Breast epithelium (tissue), 4 donors: Measurements from ENCODE around the gene ANKRD52. TPM values are rescaled to one million over a fixed set of nuclear protein-coding genes. Genes with fewer than 3 reads are reported as not detected.

ENCODE experiments used
- DNase-seq, 2 donors: peaks; one replicate each; pipeline ENCODE4 v3.0.0-alpha.2; 2019; ENCODE audit warnings: low spot score in 2 of 2
- H3K27ac ChIP-seq, 2 donors: fragments of 200-600 bp; sonication (generic) in 1 of 2; one replicate each; pipeline ENCODE4 v1.5.1; 2016 to 2019; ENCODE audit warnings: mild to moderate bottlenecking in 1 of 2
- H3K27me3 ChIP-seq, 2 donors: fragments of 200-600 bp; sonication (generic) in 1 of 2; one replicate each; pipeline versions ENCODE4 v1.5.1 to v1.6.0; 2017 to 2019; ENCODE audit warnings: control low read depth in 1 of 2, mild to moderate bottlenecking in 1 of 2
- H3K36me3 ChIP-seq: fragments of 200-600 bp; one replicate; pipeline ENCODE4 v1.5.1; 2019
- H3K4me1 ChIP-seq, 2 donors: fragments of 200-600 bp; sonication (generic); one replicate each; pipeline ENCODE4 v1.5.1; 2016 to 2019; ENCODE audit warnings: control low read depth in 1 of 2
- H3K4me3 ChIP-seq, 3 donors: fragments of 200-600 bp; sonication (generic); 1 replicate in 2 of 3; 2 replicates in 1 of 3; pipeline ENCODE4 v1.5.1; 2016 to 2019; ENCODE audit warnings: mild to moderate bottlenecking in 3 of 3, moderate library complexity in 2 of 3
- H3K9me3 ChIP-seq, 2 donors: fragments of 200-600 bp; sonication (generic) in 1 of 2; one replicate each; pipeline ENCODE4 v1.5.1; 2016 to 2019; ENCODE audit warnings: control low read depth in 1 of 2
- CTCF ChIP-seq, 3 donors: fragments of 450-650 bp; IDR thresholded peaks; one replicate each; pipeline ENCODE4 v1.5.1; 2016 to 2017; ENCODE audit warnings: antibody characterized with exemption in 3 of 3, mild to moderate bottlenecking in 3 of 3, moderate library complexity in 3 of 3
- POLR2A ChIP-seq: fragments of 450-650 bp; IDR thresholded peaks from one replicate; pipeline ENCODE4 v1.6.1; 2016; ENCODE audit warnings: antibody characterized with exemption, mild to moderate bottlenecking, moderate library complexity
- POLR2AphosphoS5 ChIP-seq, 3 donors: sonication (generic); formaldehyde crosslinking; IDR thresholded peaks; one replicate each; pipeline ENCODE4 v1.6.1; 2017; ENCODE audit warnings: antibody characterized with exemption in 3 of 3
- intact Hi-C: fragments of 100-400 bp; cut with DNase I; formaldehyde crosslinking; loops from one replicate; pipeline ENCODE4 v1.15.1; 2023; ENCODE audit warnings: low total_unique reads
- total RNA-seq, 3 donors: library from RNA; depleted of rRNA; stranded (reverse); fragments of >200 nt; gene quantifications; one replicate each; pipeline ENCODE4 v1.1.0, GENCODE V29; 2016

Gene ANKRD52
- total RNA-seq, 3 donors from 2014 or later, result 12.8 to 18.4 (median 14.9) TPM

GRCh38 chr12:56261503-56262232 lies 3.5 kb upstream of the ANKRD52 start:
- intact Hi-C loops, result no loop called here
- Histone ChIP-seq H3K27me3 (no peaks in the 10 kb centered on the region), H3K36me3 (no peaks in the 10 kb centered on the region), H3K27ac (no peak overlapping the region), H3K9me3 (no peaks in the 10 kb centered on the region), H3K4me1 (peaks cover 0 to 6% of the 10 kb centered on the region in 2 donors), H3K4me3 (no peak overlapping the region)
- TF ChIP-seq POLR2AphosphoS5 (IDR thresholded peaks at IDR 0.05) (no peak), POLR2A (no peak), CTCF (IDR thresholded peaks at IDR 0.05) (no peak)
- no peak for DNase-seq

- no peak overlapping the region for H3K4me3 ChIP-seq
- TF ChIP-seq POLR2A, result no peak
- TF ChIP-seq POLR2AphosphoS5 (IDR thresholded peaks at IDR 0.05), result no peak
- no peak for TF ChIP-seq CTCF (IDR thresholded peaks at IDR 0.05)
- no peak for DNase-seq
- H3K36me3 ChIP-seq, result no peaks in the 10 kb centered on the region
- no peak overlapping the region for H3K27ac ChIP-seq
- intact Hi-C loops, result no loop called here
- H3K9me3 ChIP-seq, result no peaks in the 10 kb centered on the region
- H3K4me1 ChIP-seq, result peaks cover 0 to 12% of the 10 kb centered on the region in 2 donors
- no peaks in the 10 kb centered on the region for H3K27me3 ChIP-seq
Observed at GRCh38 chr12:56260921-56261320, 2.7 kb upstream of the ANKRD52 start.

GRCh38 chr12:56260380-56260779 lies 2.2 kb upstream of the ANKRD52 start:
- intact Hi-C loops, result no loop called here
- Histone ChIP-seq H3K4me3 (no peak overlapping the region), H3K9me3 (no peaks in the 10 kb centered on the region), H3K4me1 (peaks cover 0 to 12% of the 10 kb centered on the region in 2 donors), H3K36me3 (no peaks in the 10 kb centered on the region), H3K27ac (no peak overlapping the region), H3K27me3 (no peaks in the 10 kb centered on the region)
- TF ChIP-seq CTCF (IDR thresholded peaks at IDR 0.05), result no peak
- TF ChIP-seq POLR2AphosphoS5 (IDR thresholded peaks at IDR 0.05), result no peak
- TF ChIP-seq POLR2A, result no peak
- DNase-seq, result no peak

- Histone ChIP-seq H3K27ac (peak overlapping the region; percentile 83 to 86), H3K36me3 (peaks cover 3% of the 10 kb centered on the region), H3K27me3 (no peaks in the 10 kb centered on the region), H3K4me3 (peak overlapping the region; percentile 80 to 96 (median 80)), H3K4me1 (peaks cover 0 to 12% of the 10 kb centered on the region in 2 donors), H3K9me3 (no peaks in the 10 kb centered on the region)
- no peak for TF ChIP-seq CTCF (IDR thresholded peaks at IDR 0.05)
- no peak for TF ChIP-seq POLR2A
- TF ChIP-seq POLR2AphosphoS5 (IDR thresholded peaks at IDR 0.05), result no peak
- DNase-seq, result no peak
- intact Hi-C loops, result no loop called here
Observed at GRCh38 chr12:56258820-56259183, 618 bp upstream of the ANKRD52 start.

- peak overlapping the region; percentile 80 to 96 (median 80) for H3K4me3 ChIP-seq
- H3K27me3 ChIP-seq, result no peaks in the 10 kb centered on the region
- H3K27ac ChIP-seq, result peak overlapping the region; percentile 83 to 86
- TF ChIP-seq POLR2A (no peak), CTCF (IDR thresholded peaks at IDR 0.05) (no peak), POLR2AphosphoS5 (IDR thresholded peaks at IDR 0.05) (no peak)
- H3K36me3 ChIP-seq, result peaks cover 10% of the 10 kb centered on the region
- H3K4me1 ChIP-seq, result peaks cover 0 to 12% of the 10 kb centered on the region in 2 donors
- DNase-seq, result no peak
- H3K9me3 ChIP-seq, result no peaks in the 10 kb centered on the region
- intact Hi-C loops, result loop anchor here (2.0 kb wide), 1 partner anchor 41 kb away; no protein-coding TSS in a partner anchor
Observed at GRCh38 chr12:56257491-56258067, 605 bp downstream of the ANKRD52 start.
